HG02642 (cell line): Measurements from ENCODE around the gene RPS18.
"Not testable (repeated sequence)": the region's sequence is repeated elsewhere in the genome, so short reads cannot be mapped to it uniquely, and the experiment has no call there.

Experiments used
- ATAC-seq: cut with Tn5 transposase; IDR thresholded peaks from one replicate; pipeline ENCODE4 v1.9.1; 2021; ENCODE audit warnings: mild to moderate bottlenecking; ENCODE audit not compliant: unreplicated experiment, poor library complexity

RPS18 gene

GRCh38 chr6:33271468-33272274 is at the start of gene RPS18, which contains the start of gene VPS52:
RPS18 (plus strand) TSS chr6:33272075; CDS start chr6:33272120, 45 bp downstream.
VPS52 (minus strand) TSS chr6:33271876; CDS start chr6:33271675, 201 bp downstream.
- peak; percentile 80 for ATAC-seq

GRCh38 chr6:33226503-33227120 is 45.3 kb upstream of the RPS18 start:
- not testable (repeated sequence) for ATAC-seq

- ATAC-seq: no peak
Measured at GRCh38 chr6:33235221-33235634, 36.6 kb upstream of the RPS18 start.

- no peak for ATAC-seq
Measured at GRCh38 chr6:33236328-33236727, 35.5 kb upstream of the RPS18 start.

- ATAC-seq: no peak
Measured at GRCh38 chr6:33236852-33237251, 35.0 kb upstream of the RPS18 start.

GRCh38 chr6:33237741-33238140 is 34.1 kb upstream of the RPS18 start:
- no peak for ATAC-seq

GRCh38 chr6:33241968-33242367 is 29.9 kb upstream of the RPS18 start:
- ATAC-seq: no peak

GRCh38 chr6:33243476-33243875 is 28.4 kb upstream of the RPS18 start:
- ATAC-seq: no peak

- peak; percentile 46 for ATAC-seq
Measured at GRCh38 chr6:33247977-33248642, 23.8 kb upstream of the RPS18 start.

GRCh38 chr6:33248643-33248931 is 23.3 kb upstream of the RPS18 start:
- ATAC-seq: peak; percentile 5

- peak; percentile 90 for ATAC-seq
Measured at GRCh38 chr6:33248932-33249731, 22.7 kb upstream of the RPS18 start.

GRCh38 chr6:33249732-33250630 is 21.9 kb upstream of the RPS18 start:
- peak; percentile 3 for ATAC-seq

- ATAC-seq: no peak
Measured at GRCh38 chr6:33250731-33251130, 21.1 kb upstream of the RPS18 start.

GRCh38 chr6:33251395-33252012 is 20.4 kb upstream of the RPS18 start:
- ATAC-seq: no peak

GRCh38 chr6:33252759-33253158 is 19.1 kb upstream of the RPS18 start:
- no peak for ATAC-seq

GRCh38 chr6:33254591-33254990 is 17.3 kb upstream of the RPS18 start:
- ATAC-seq: no peak

GRCh38 chr6:33259032-33259431 is 12.8 kb upstream of the RPS18 start:
- ATAC-seq: no peak

- not testable (repeated sequence) for ATAC-seq
Measured at GRCh38 chr6:33262490-33262889, 9.4 kb upstream of the RPS18 start.

GRCh38 chr6:33264015-33264414 is 7.9 kb upstream of the RPS18 start:
- no peak for ATAC-seq
